GM23248 (cell line): Measurements from ENCODE around the gene CASR. TPM values are rescaled to one million over a fixed set of nuclear protein-coding genes. Genes with fewer than 3 reads are reported as not detected.
A peak's percentile ranks its signal among the peaks of the same experiment; 100 is the strongest.
"Not testable (repeated sequence)": the region's sequence is repeated elsewhere in the genome, so short reads cannot be mapped to it uniquely, and the experiment has no call there.

Experiments
- DNase-seq: peaks from one replicate; pipeline ENCODE4 v3.0.0-alpha.2; 2015
- H2AFZ ChIP-seq: fragments of 200-600 bp; sonication (generic); 2 replicates; pipeline ENCODE4 v1.6.1; 2016; ENCODE audit warnings: antibody characterized with exemption
- H3F3A ChIP-seq: fragments of 200-600 bp; sonication (generic); 2 replicates; pipeline ENCODE4 v1.6.1; 2016; ENCODE audit warnings: mild to moderate bottlenecking, antibody characterized with exemption, mixed run types; ENCODE audit not compliant: insufficient read depth
- H3K27ac ChIP-seq: fragments of 200-600 bp; sonication (generic); 2 replicates; pipeline ENCODE4 v1.5.1; 2016; ENCODE audit warnings: mild to moderate bottlenecking
- H3K27me3 ChIP-seq: fragments of 200-600 bp; sonication (generic); replicated peaks from 2 replicates; pipeline ENCODE4 v1.6.1; 2016; ENCODE audit warnings: mild to moderate bottlenecking; ENCODE audit not compliant: insufficient read depth
- H3K36me3 ChIP-seq: fragments of 200-600 bp; sonication (generic); 2 replicates; pipeline ENCODE4 v1.6.1; 2016; ENCODE audit warnings: low read depth, mild to moderate bottlenecking
- H3K4me1 ChIP-seq: fragments of 200-600 bp; sonication (generic); 2 replicates; pipeline ENCODE4 v1.6.1; 2016; ENCODE audit warnings: mild to moderate bottlenecking; ENCODE audit not compliant: insufficient read depth
- H3K4me2 ChIP-seq: fragments of 200-600 bp; sonication (generic); one replicate; pipeline ENCODE4 v1.6.1; 2016; ENCODE audit warnings: mild to moderate bottlenecking; ENCODE audit not compliant: unreplicated experiment
- H3K4me3 ChIP-seq: fragments of 200-600 bp; sonication (generic); 2 replicates; pipeline ENCODE4 v1.5.1; 2016; ENCODE audit warnings: mild to moderate bottlenecking
- H3K79me2 ChIP-seq: fragments of 200-600 bp; sonication (generic); 2 replicates; pipeline ENCODE4 v1.6.1; 2016; ENCODE audit warnings: mild to moderate bottlenecking; ENCODE audit not compliant: insufficient read depth
- H3K9ac ChIP-seq: fragments of 200-600 bp; sonication (generic); 2 replicates; pipeline ENCODE4 v1.6.1; 2016; ENCODE audit warnings: mild to moderate bottlenecking
- H3K9me2 ChIP-seq: fragments of 200-600 bp; sonication (generic); 2 replicates; pipeline ENCODE4 v1.6.1; 2016; ENCODE audit warnings: mixed run types, mild to moderate bottlenecking, moderate library complexity; ENCODE audit not compliant: insufficient read depth
- H3K9me3 ChIP-seq: fragments of 200-600 bp; sonication (generic); one replicate; pipeline ENCODE4 v1.6.1; 2017; ENCODE audit warnings: low read depth
- H4K20me1 ChIP-seq: fragments of 200-600 bp; sonication (generic); 2 replicates; pipeline ENCODE4 v1.6.0; 2016; ENCODE audit not compliant: insufficient read depth
- EZH2 ChIP-seq: fragments of 200-600 bp; sonication (generic); IDR thresholded peaks from 2 replicates; pipeline ENCODE4 v1.6.1; 2018; ENCODE audit warnings: antibody characterized with exemption, mild to moderate bottlenecking; ENCODE audit not compliant: insufficient read depth, poor library complexity, severe bottlenecking
- EZH2phosphoT487 ChIP-seq: fragments of 200-600 bp; sonication (generic); IDR thresholded peaks from 2 replicates; pipeline ENCODE4 v1.6.1; 2018; ENCODE audit warnings: antibody characterized with exemption, moderate library complexity, mild to moderate bottlenecking, low read depth; ENCODE audit not compliant: insufficient read depth
- WGBS, 2 experiments: methylation state at CpG; one replicate each; pipeline ENCODE4 v1.1.6; 2015 to 2017; ENCODE audit warnings: low lambda C conversion rate in 2 of 2, low coverage in 1 of 2; ENCODE audit errors: missing lambda C conversion rate in 2 of 2; 5-methylcytosine and 5-hydroxymethylcytosine counted together
- in situ Hi-C: fragments of 300-500 bp; cut with MboI; formaldehyde crosslinking; loops from 2 replicates; pipeline ENCODE4 v1.15.0; 2020
- polyA plus RNA-seq: library from polyadenylated mRNA; unstranded; fragments of >200 nt; fragmentation: Nextera tagmentation; extraction: Ambion mirVana; gene quantifications from 2 replicates; pipeline ENCODE4 v1.2.1, GENCODE V29; 2016
- total RNA-seq: library from RNA; depleted of rRNA; stranded (reverse); fragments of >200 nt; shearing (Covaris generic); gene quantifications from 2 replicates; pipeline ENCODE4 v1.2.3, GENCODE V29; 2014

The CASR gene
- total and polyA plus RNA-seq, 2 experiments from 2014 or later, result not detected

GRCh38 chr3:122167630-122168029 lies 15.8 kb upstream of the CASR start:
- no peaks in the 10 kb centered on the region for H3K27me3 ChIP-seq
- no peak overlapping the region for H3K4me3 ChIP-seq
- DNase-seq, result no peak
- H2AFZ ChIP-seq, result no peak overlapping the region
- in situ Hi-C loops, result no loop called here
- H3K9me3 ChIP-seq, result no peaks in the 10 kb centered on the region
- no peaks in the 10 kb centered on the region for H3K4me1 ChIP-seq
- H3K9me2 ChIP-seq, result no peaks in the 10 kb centered on the region
- no peaks in the 10 kb centered on the region for H3K79me2 ChIP-seq
- no peak overlapping the region for H3K9ac ChIP-seq
- H3F3A ChIP-seq, result no peaks in the 10 kb centered on the region
- H3K27ac ChIP-seq, result no peak overlapping the region
- no peak for TF ChIP-seq EZH2
- no peak for TF ChIP-seq EZH2phosphoT487
- H3K36me3 ChIP-seq, result no peaks in the 10 kb centered on the region
- no peaks in the 10 kb centered on the region for H4K20me1 ChIP-seq
- H3K4me2 ChIP-seq, result no peak overlapping the region

- DNase-seq, result no peak
- no peak overlapping the region for H2AFZ ChIP-seq
- no peaks in the 10 kb centered on the region for H3K4me1 ChIP-seq
- H3K27ac ChIP-seq, result no peak overlapping the region
- H4K20me1 ChIP-seq, result no peaks in the 10 kb centered on the region
- no peaks in the 10 kb centered on the region for H3K79me2 ChIP-seq
- no peaks in the 10 kb centered on the region for H3K27me3 ChIP-seq
- 26 to 35% methylated on average over 3 of the region's 3 CpGs for WGBS, 2 experiments
- in situ Hi-C loops, result no loop called here
- H3K9me3 ChIP-seq, result no peaks in the 10 kb centered on the region
- H3K36me3 ChIP-seq, result no peaks in the 10 kb centered on the region
- H3F3A ChIP-seq, result no peaks in the 10 kb centered on the region
- H3K4me3 ChIP-seq, result no peak overlapping the region
- H3K9ac ChIP-seq, result no peak overlapping the region
- TF ChIP-seq EZH2 (no peak), EZH2phosphoT487 (no peak)
- no peak overlapping the region for H3K4me2 ChIP-seq
- H3K9me2 ChIP-seq, result no peaks in the 10 kb centered on the region
Measured at GRCh38 chr3:122168044-122168443, 15.4 kb upstream of the CASR start.

- Histone ChIP-seq H3K27me3 (no peaks in the 10 kb centered on the region), H3K36me3 (no peaks in the 10 kb centered on the region), H3K9ac (no peak overlapping the region), H2AFZ (no peak overlapping the region), H3K4me3 (no peak overlapping the region), H3K9me2 (no peaks in the 10 kb centered on the region), H3K4me2 (no peak overlapping the region), H3K27ac (no peak overlapping the region), H4K20me1 (no peaks in the 10 kb centered on the region), H3K9me3 (no peaks in the 10 kb centered on the region), H3K79me2 (no peaks in the 10 kb centered on the region), H3F3A (no peaks in the 10 kb centered on the region), H3K4me1 (no peaks in the 10 kb centered on the region)
- in situ Hi-C loops, result no loop called here
- 24 to 28% methylated on average over 3 of the region's 3 CpGs for WGBS, 2 experiments
- peak; percentile 7 for DNase-seq
- TF ChIP-seq EZH2 (no peak), EZH2phosphoT487 (no peak)
Measured at GRCh38 chr3:122169911-122170310, 13.6 kb upstream of the CASR start.

- DNase-seq, H3K4me1 ChIP-seq, H3K4me3 ChIP-seq, in situ Hi-C loops, H3K36me3 ChIP-seq, H3K79me2 ChIP-seq, H2AFZ ChIP-seq, H4K20me1 ChIP-seq, H3K9me2 ChIP-seq, H3K9ac ChIP-seq, H3K27ac ChIP-seq, H3K27me3 ChIP-seq, H3K9me3 ChIP-seq, H3K4me2 ChIP-seq, H3F3A ChIP-seq: not testable (repeated sequence)
- 7 to 10% methylated on average over 2 of the region's 2 CpGs for WGBS, 2 experiments
Measured at GRCh38 chr3:122171361-122171760, 12.1 kb upstream of the CASR start.

GRCh38 chr3:122178711-122179110 lies 4.8 kb upstream of the CASR start:
- no peak for DNase-seq
- Histone ChIP-seq H3K4me3 (no peak overlapping the region), H3K79me2 (no peaks in the 10 kb centered on the region), H3K27me3 (peaks cover 22% of the 10 kb centered on the region; the same call in 1 of the 2 replicates), H3F3A (no peaks in the 10 kb centered on the region), H4K20me1 (no peaks in the 10 kb centered on the region), H3K27ac (no peak overlapping the region), H3K4me1 (no peaks in the 10 kb centered on the region), H3K9me2 (no peaks in the 10 kb centered on the region), H2AFZ (no peak overlapping the region), H3K4me2 (no peak overlapping the region), H3K9me3 (no peaks in the 10 kb centered on the region), H3K9ac (no peak overlapping the region), H3K36me3 (no peaks in the 10 kb centered on the region)
- no peak for TF ChIP-seq EZH2phosphoT487
- no peak for TF ChIP-seq EZH2
- in situ Hi-C loops, result no loop called here
- WGBS, 2 experiments, result 44 to 47% methylated on average over 5 of the region's 5 CpGs
